B cell (primary cell): Measurements from ENCODE around the gene GULP1. TPM values are rescaled to one million over a fixed set of nuclear protein-coding genes. Genes with fewer than 3 reads are reported as not detected.

Source experiments
- ATAC-seq: fragments of 200-7000 bp; cut with Tn5 transposase; one replicate; pipeline ENCODE4 v1.10.0; 2021; ENCODE audit warnings: low read depth, mild to moderate bottlenecking, moderate number of reproducible peaks, moderate library complexity
- CTCF ChIA-PET: fragments of 350-600 bp; sonication (Branson Sonifier 250); formaldehyde crosslinking; loops from one replicate; lab custom pipeline; 2021; ENCODE audit warnings: antibody characterized with exemption, inconsistent platforms; lab: Charles Lee
- POLR2A ChIA-PET: fragments of 350-600 bp; sonication (Branson Sonifier 250); formaldehyde crosslinking; loops from one replicate; lab custom pipeline; 2021; ENCODE audit warnings: antibody characterized with exemption; lab: Charles Lee
- DNase-seq: peaks from one replicate; pipeline ENCODE4 v3.0.0; 2013
- H2AFZ ChIP-seq: 2 replicates; pipeline ENCODE4 v1.6.1; 2012; ENCODE audit warnings: mild to moderate bottlenecking, low read depth, low read length; ENCODE audit not compliant: insufficient read depth, poor library complexity, severe bottlenecking
- H3K27ac ChIP-seq, 2 donors: 1 replicate in 1 of 2; 2 replicates in 1 of 2; pipeline ENCODE4 v1.5.1; 2012 to 2013; ENCODE audit warnings: low read length in 2 of 2, mild to moderate bottlenecking in 2 of 2, moderate library complexity in 1 of 2
- H3K27me3 ChIP-seq, 4 experiments: fragments of 200-600 bp in 1 of 4; sonication (generic) in 1 of 4; replicated peaks in 1 of 4; 1 replicate in 2 of 4; 2 replicates in 2 of 4; pipeline versions ENCODE4 v1.6.1 to v1.7.0; 2013 to 2016; ENCODE audit warnings: low read length in 3 of 4, mild to moderate bottlenecking in 2 of 4, mixed read lengths in 1 of 4, moderate library complexity in 1 of 4; ENCODE audit not compliant: insufficient read depth in 4 of 4, control insufficient read depth in 3 of 4; ENCODE audit errors: control extremely low read depth in 1 of 4
- H3K36me3 ChIP-seq, 2 experiments: replicated peaks in 1 of 2; 1 replicate in 1 of 2; 2 replicates in 1 of 2; pipeline versions ENCODE4 v1.6.1 to v1.7.1; 2013; ENCODE audit warnings: low read length in 1 of 2; ENCODE audit not compliant: insufficient read depth in 2 of 2, control insufficient read depth in 1 of 2; ENCODE audit errors: control extremely low read depth in 1 of 2, extremely low read depth in 1 of 2
- H3K4me1 ChIP-seq, 2 donors: fragments of 200-600 bp in 1 of 2; sonication (generic) in 1 of 2; 1 replicate in 1 of 2; 2 replicates in 1 of 2; pipeline versions ENCODE4 v1.5.1 to v1.6.1; 2013 to 2017; ENCODE audit warnings: low read length in 2 of 2; ENCODE audit not compliant: control insufficient read depth in 2 of 2, insufficient read depth in 2 of 2
- H3K4me2 ChIP-seq: replicated peaks from 2 replicates; pipeline ENCODE3; 2012; ENCODE audit warnings: mild to moderate bottlenecking, low read depth, low read length; ENCODE audit not compliant: poor library complexity, severe bottlenecking
- H3K4me3 ChIP-seq, 5 experiments: fragments of 200-600 bp in 1 of 5; sonication (generic) in 1 of 5; 1 replicate in 3 of 5; 2 replicates in 2 of 5; pipeline versions ENCODE4 v1.5.1 to v1.7.0; 2011 to 2016; ENCODE audit warnings: low read length in 4 of 5, mild to moderate bottlenecking in 4 of 5, low read depth in 2 of 5, control low read depth in 1 of 5, moderate library complexity in 1 of 5; ENCODE audit not compliant: insufficient read depth in 1 of 5; ENCODE audit errors: control extremely low read depth in 1 of 5, extremely low read depth in 1 of 5
- H3K79me2 ChIP-seq: fragments of 200-600 bp; sonication (generic); one replicate; pipeline ENCODE4 v1.6.0; 2016; ENCODE audit warnings: low read length; ENCODE audit not compliant: control insufficient read depth, insufficient read depth
- H3K9ac ChIP-seq: fragments of 200-600 bp; sonication (generic); 2 replicates; pipeline ENCODE4 v1.6.1; 2017; ENCODE audit warnings: mild to moderate bottlenecking, low read length, moderate library complexity
- H3K9me3 ChIP-seq, 3 donors: one replicate each; pipeline versions ENCODE4 v1.6.1 to v1.7.1; 2013; ENCODE audit warnings: low read length in 2 of 3; ENCODE audit not compliant: control insufficient read depth in 2 of 3, insufficient read depth in 1 of 3; ENCODE audit errors: control extremely low read depth in 1 of 3
- H4K20me1 ChIP-seq: 2 replicates; pipeline ENCODE4 v1.6.0; 2012; ENCODE audit warnings: mild to moderate bottlenecking, low read length; ENCODE audit not compliant: insufficient read depth, control insufficient read depth, poor library complexity, severe bottlenecking
- H3K27ac Mint-ChIP-seq: one replicate; pipeline ENCODE4 v1.8.0; 2021; ENCODE audit warnings: mixed read lengths
- H3K27me3 Mint-ChIP-seq: one replicate; pipeline ENCODE4 v1.8.0; 2021; ENCODE audit warnings: mixed read lengths
- H3K4me1 Mint-ChIP-seq: one replicate; pipeline ENCODE4 v1.8.0; 2021; ENCODE audit warnings: mixed read lengths
- H3K4me3 Mint-ChIP-seq: one replicate; pipeline ENCODE4 v1.8.0; 2021; ENCODE audit warnings: mixed read lengths
- H3K9me3 Mint-ChIP-seq: one replicate; pipeline ENCODE4 v1.8.0; 2022; ENCODE audit warnings: mixed read lengths; ENCODE audit not compliant: insufficient read depth
- EZH2 ChIP-seq: IDR thresholded peaks from 2 replicates; pipeline ENCODE4 v1.6.1; 2012; ENCODE audit warnings: borderline replicate concordance, low read depth, mild to moderate bottlenecking, moderate library complexity, low read length; ENCODE audit not compliant: insufficient read depth, poor library complexity, severe bottlenecking
- WGBS: methylation state at CpG from one replicate; pipeline ENCODE4 v1.1.5; 2013; ENCODE audit warnings: missing lambda C conversion rate; ENCODE audit not compliant: insufficient coverage; 5-methylcytosine and 5-hydroxymethylcytosine counted together
- intact Hi-C: fragments of 100-400 bp; cut with micrococcal nuclease; formaldehyde crosslinking; loops from one replicate; pipeline ENCODE4 v1.10.0; 2022
- polyA plus RNA-seq: library from polyadenylated mRNA; depleted of rRNA; stranded (reverse); fragments of >200 nt; gene quantifications from 2 replicates; pipeline ENCODE4 v1.2.3, GENCODE V29; 2012
- total RNA-seq, 2 donors: library from RNA; stranded (reverse); fragments of 120-200 nt in 1 of 2; gene quantifications; 1 replicate in 1 of 2; 2 replicates in 1 of 2; pipeline versions ENCODE4 v1.2.3 to v1.2.4, GENCODE V29; 2013 to 2022
- TF ChIP-seq, protein P1 (sequence below): fragments of 200-600 bp; IDR thresholded peaks from one replicate; pipeline ENCODE4 v1.8.0; 2022; ENCODE audit warnings: antibody characterized with exemption, mild to moderate bottlenecking

GULP1 gene
- total and polyA plus RNA-seq, 2 donors (not counting 1 experiment from before 2014, with no cell fraction given), result not detected

DNA sequence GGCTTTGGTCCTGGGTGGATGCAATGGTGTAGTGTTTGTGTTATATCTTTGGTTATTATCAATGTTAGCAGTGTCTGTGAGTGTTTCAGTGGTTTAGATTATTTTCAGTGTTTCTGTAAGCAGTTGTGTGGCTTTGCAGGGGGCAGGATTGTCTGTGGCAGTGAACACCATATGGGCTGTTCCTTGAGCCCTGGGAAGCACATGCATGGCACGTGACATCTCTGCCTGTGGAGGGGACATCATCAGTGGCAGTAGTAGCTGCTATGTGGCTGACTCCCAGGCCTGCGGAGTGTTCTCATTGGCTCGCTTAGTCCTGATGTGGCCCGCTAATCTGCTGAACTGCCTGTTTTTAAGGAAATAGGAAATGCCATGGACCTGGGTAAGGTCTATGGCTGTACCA is 327.5 kb downstream of the GULP1 start:
- ChIA-PET POLR2A (no interaction called here), CTCF (no interaction called here)
- WGBS, result 94% methylated on average over 4 of the region's 4 CpGs
- Histone ChIP-seq H3K4me3 (no peak overlapping the region), H3K36me3 (no peaks in the 10 kb centered on the region), H3K4me1 (no peaks in the 10 kb centered on the region), H3K9ac (no peak overlapping the region), H3K27ac (no peak overlapping the region), H2AFZ (no peak overlapping the region), H3K4me2 (no peak overlapping the region), H3K27me3 (no peaks in the 10 kb centered on the region), H3K79me2 (no peaks in the 10 kb centered on the region), H3K9me3 (peaks cover 0 to 5% (median 0%) of the 10 kb centered on the region in 3 donors), H4K20me1 (no peaks in the 10 kb centered on the region)
- H3K27ac Mint-ChIP-seq, result no peak overlapping the region
- TF ChIP-seq, protein P1, sequence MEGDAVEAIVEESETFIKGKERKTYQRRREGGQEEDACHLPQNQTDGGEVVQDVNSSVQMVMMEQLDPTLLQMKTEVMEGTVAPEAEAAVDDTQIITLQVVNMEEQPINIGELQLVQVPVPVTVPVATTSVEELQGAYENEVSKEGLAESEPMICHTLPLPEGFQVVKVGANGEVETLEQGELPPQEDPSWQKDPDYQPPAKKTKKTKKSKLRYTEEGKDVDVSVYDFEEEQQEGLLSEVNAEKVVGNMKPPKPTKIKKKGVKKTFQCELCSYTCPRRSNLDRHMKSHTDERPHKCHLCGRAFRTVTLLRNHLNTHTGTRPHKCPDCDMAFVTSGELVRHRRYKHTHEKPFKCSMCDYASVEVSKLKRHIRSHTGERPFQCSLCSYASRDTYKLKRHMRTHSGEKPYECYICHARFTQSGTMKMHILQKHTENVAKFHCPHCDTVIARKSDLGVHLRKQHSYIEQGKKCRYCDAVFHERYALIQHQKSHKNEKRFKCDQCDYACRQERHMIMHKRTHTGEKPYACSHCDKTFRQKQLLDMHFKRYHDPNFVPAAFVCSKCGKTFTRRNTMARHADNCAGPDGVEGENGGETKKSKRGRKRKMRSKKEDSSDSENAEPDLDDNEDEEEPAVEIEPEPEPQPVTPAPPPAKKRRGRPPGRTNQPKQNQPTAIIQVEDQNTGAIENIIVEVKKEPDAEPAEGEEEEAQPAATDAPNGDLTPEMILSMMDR, result no peak
- TF ChIP-seq EZH2, result no peak
- H3K4me3 Mint-ChIP-seq, result no peak overlapping the region
- no peaks in the 10 kb centered on the region for H3K4me1 Mint-ChIP-seq
- H3K9me3 Mint-ChIP-seq, result no peaks in the 10 kb centered on the region
- intact Hi-C loops, result no loop called here
- ATAC-seq (no peak), DNase-seq (no peak)
- no peaks in the 10 kb centered on the region for H3K27me3 Mint-ChIP-seq

DNA sequence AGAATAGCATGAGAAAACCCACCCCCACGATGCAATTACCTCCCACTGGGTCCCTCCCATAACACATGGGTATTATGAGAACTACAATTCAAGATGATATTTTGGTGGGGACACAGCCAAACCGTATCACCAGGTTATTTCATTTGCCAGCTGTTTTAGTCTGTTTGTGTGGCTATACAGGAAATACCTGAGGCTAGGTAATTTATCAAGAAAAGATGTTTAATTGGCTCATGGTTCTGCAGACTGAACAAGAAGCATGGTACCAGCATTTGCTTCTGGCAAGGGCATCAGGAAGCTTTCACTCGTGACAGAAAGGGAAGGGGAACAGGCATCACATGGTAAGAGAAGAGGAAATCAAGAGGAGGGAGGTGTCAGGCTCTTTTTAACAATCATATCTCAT is 329.2 kb downstream of the GULP1 start:
- Mint-ChIP-seq H3K27ac (no peak overlapping the region), H3K4me1 (no peaks in the 10 kb centered on the region), H3K9me3 (no peaks in the 10 kb centered on the region), H3K4me3 (no peak overlapping the region), H3K27me3 (no peaks in the 10 kb centered on the region)
- H4K20me1 ChIP-seq, result no peaks in the 10 kb centered on the region
- H3K27ac ChIP-seq, result no peak overlapping the region
- no peaks in the 10 kb centered on the region for H3K27me3 ChIP-seq
- H3K9ac ChIP-seq, result no peak overlapping the region
- ATAC-seq, result no peak
- no peaks in the 10 kb centered on the region for H3K36me3 ChIP-seq
- 100% methylated on average over 1 of the region's 3 CpGs for WGBS
- no peaks in the 10 kb centered on the region for H3K4me1 ChIP-seq
- no peak for DNase-seq
- no peak overlapping the region for H3K4me3 ChIP-seq
- intact Hi-C loops, result no loop called here
- POLR2A ChIA-PET, result no interaction called here
- no peak overlapping the region for H3K4me2 ChIP-seq
- CTCF ChIA-PET, result no interaction called here
- no peak for TF ChIP-seq EZH2
- TF ChIP-seq, protein P1, result no peak
- H3K9me3 ChIP-seq, result peaks cover 0 to 5% (median 0%) of the 10 kb centered on the region in 3 donors
- H3K79me2 ChIP-seq, result no peaks in the 10 kb centered on the region
- H2AFZ ChIP-seq, result no peak overlapping the region
